A549 (cell line): ENCODE results near the gene ST6GALNAC4. TPM values are rescaled to one million over a fixed set of nuclear protein-coding genes. Genes with fewer than 3 reads are reported as not detected.
A peak's percentile ranks its signal among the peaks of the same experiment; 100 is the strongest.

Source experiments
- ATAC-seq, 2 experiments: fragments of 200-7000 bp in 1 of 2; fragments of >200 bp in 1 of 2; cut with Nextera tagmentation in 1 of 2; cut with Tn5 transposase in 1 of 2; 3 replicates each; pipeline versions ENCODE4 v1.8.0 to v1.9.1; 2018 to 2020; ENCODE audit warnings: mild to moderate bottlenecking in 1 of 2, moderate library complexity in 1 of 2
- CTCF ChIA-PET: fragments of 300-600 bp; sonication (Branson Sonifier 250); formaldehyde crosslinking; extraction: SDS; loops from one replicate; lab custom pipeline; 2021; ENCODE audit warnings: antibody characterized with exemption, inconsistent platforms; lab: Yijun Ruan, JAX
- POLR2A ChIA-PET: fragments of 350-600 bp; formaldehyde crosslinking; extraction: SDS; loops from one replicate; lab custom pipeline; 2021; ENCODE audit warnings: antibody characterized with exemption, inconsistent platforms; lab: Yijun Ruan, JAX
- DNase-seq, 2 experiments: peaks; one replicate each; pipeline versions ENCODE4 v3.0.0 to v3.0.0-alpha.2; 2011 to 2016; ENCODE audit warnings: low read depth in 1 of 2, low spot score in 1 of 2
- FAIRE-seq: peaks from 2 replicates; lab custom pipeline; 2011; peaks lifted over from hg19 to GRCh38; lab: Jason Lieb, UNC
- H3K27ac ChIP-seq, 2 experiments: fragments of >200 bp; sonication (Bioruptor Twin); formaldehyde crosslinking; 3 replicates each; pipeline ENCODE4 v1.5.1; 2016 to 2017
- H3K4me1 ChIP-seq: fragments of >200 bp; sonication (Bioruptor Twin); formaldehyde crosslinking; 3 replicates; pipeline ENCODE4 v1.6.1; 2016
- H3K4me2 ChIP-seq: fragments of >200 bp; sonication (Bioruptor Twin); formaldehyde crosslinking; 3 replicates; pipeline ENCODE4 v1.6.1; 2016
- H3K4me3 ChIP-seq: fragments of >200 bp; sonication (Bioruptor Twin); formaldehyde crosslinking; 3 replicates; pipeline ENCODE4 v1.5.1; 2016
- H3K9me3 ChIP-seq: fragments of >200 bp; sonication (Bioruptor Twin); formaldehyde crosslinking; 3 replicates; pipeline ENCODE4 v1.6.1; 2016
- ATOH8 ChIP-seq: fragments of 250-450 bp; sonication (Bioruptor Pico); IDR thresholded peaks from 2 replicates; pipeline ENCODE4 v1.5.0; 2020; ENCODE audit warnings: low read depth, mild to moderate bottlenecking, moderate library complexity
- CHD4 ChIP-seq: fragments of 200-600 bp; sonication (generic); IDR thresholded peaks from 2 replicates; pipeline ENCODE4 v1.6.1; 2016; ENCODE audit warnings: antibody characterized with exemption, mild to moderate bottlenecking, borderline replicate concordance
- CTCF ChIP-seq: fragments of >200 bp; sonication (Bioruptor Twin); formaldehyde crosslinking; IDR thresholded peaks from 3 replicates; pipeline ENCODE4 v1.5.1; 2016
- EP300 ChIP-seq, 2 experiments: fragments of >200 bp; sonication (Bioruptor Twin); formaldehyde crosslinking; IDR thresholded peaks; 2 replicates in 1 of 2; 3 replicates in 1 of 2; pipeline ENCODE4 v1.6.1; 2016 to 2017
- FOSB ChIP-seq: fragments of 250-450 bp; sonication (Bioruptor Pico); IDR thresholded peaks from 2 replicates; pipeline ENCODE4 v1.5.0; 2020; ENCODE audit warnings: mild to moderate bottlenecking, moderate library complexity
- FOSL2 ChIP-seq, 2 experiments: fragments of 450-650 bp in 1 of 2; fragments of >200 bp in 1 of 2; sonication (Bioruptor Twin) in 1 of 2; formaldehyde crosslinking; IDR thresholded peaks; 2 replicates each; pipeline versions ENCODE4 v1.5.0 to v1.6.1; 2016 to 2020; ENCODE audit warnings: mild to moderate bottlenecking in 1 of 2, moderate library complexity in 1 of 2
- GATA3 ChIP-seq: IDR thresholded peaks from 2 replicates; pipeline ENCODE4 v1.6.1; 2012; ENCODE audit warnings: borderline replicate concordance
- HEYL ChIP-seq: fragments of 250-450 bp; sonication (Bioruptor Pico); IDR thresholded peaks from 2 replicates; pipeline ENCODE4 v1.8.0; 2021; ENCODE audit warnings: mild to moderate bottlenecking, moderate library complexity
- HMGXB4 ChIP-seq: fragments of 250-450 bp; sonication (Bioruptor Pico); IDR thresholded peaks from 2 replicates; pipeline ENCODE4 v1.5.0; 2021; ENCODE audit warnings: mild to moderate bottlenecking, moderate library complexity, borderline replicate concordance
- HOXA7 ChIP-seq: fragments of 250-450 bp; sonication (Bioruptor Pico); IDR thresholded peaks from 2 replicates; pipeline ENCODE4 v1.5.0; 2020; ENCODE audit warnings: mild to moderate bottlenecking, moderate library complexity
- JUN ChIP-seq, 2 experiments: fragments of >200 bp; sonication (Bioruptor Twin); formaldehyde crosslinking; IDR thresholded peaks; 2 replicates in 1 of 2; 3 replicates in 1 of 2; pipeline ENCODE4 v1.6.1; 2016 to 2017
- MAFK ChIP-seq: fragments of 450-650 bp; IDR thresholded peaks from 2 replicates; pipeline ENCODE4 v1.6.1; 2014; ENCODE audit not compliant: partially characterized antibody
- RARB ChIP-seq: fragments of 250-450 bp; sonication (Bioruptor Pico); IDR thresholded peaks from 2 replicates; pipeline ENCODE4 v1.8.0; 2021; ENCODE audit warnings: mild to moderate bottlenecking, moderate library complexity
- RCOR1 ChIP-seq: fragments of 150-350 bp; IDR thresholded peaks from 2 replicates; pipeline ENCODE4 v1.6.1; 2014; ENCODE audit warnings: antibody characterized with exemption, low read length, low read depth
- REST ChIP-seq: fragments of 200-600 bp; sonication (generic); IDR thresholded peaks from 2 replicates; pipeline ENCODE4 v1.6.1; 2016; ENCODE audit warnings: antibody characterized with exemption, mild to moderate bottlenecking, moderate library complexity
- SMC3 ChIP-seq: fragments of >200 bp; sonication (Bioruptor Twin); formaldehyde crosslinking; IDR thresholded peaks from 3 replicates; pipeline ENCODE4 v1.6.1; 2018; ENCODE audit warnings: inconsistent platforms
- ZSCAN20 ChIP-seq: fragments of 250-450 bp; sonication (Bioruptor Pico); IDR thresholded peaks from 2 replicates; pipeline ENCODE4 v1.8.0; 2022; ENCODE audit warnings: mild to moderate bottlenecking, moderate library complexity
- WGBS: methylation state at CpG from one replicate; pipeline ENCODE4 v1.1.6; 2017; ENCODE audit errors: missing lambda C conversion rate; 5-methylcytosine and 5-hydroxymethylcytosine counted together
- polyA plus RNA-seq, 4 experiments: library from polyadenylated mRNA; depleted of rRNA in 3 of 4; stranded (reverse); fragments of >200 nt; fragmentation: RNase III in 1 of 4; extraction: RNeasy Plus Mini Kit Qiagen cat#74134 plus additional on column Dnase treatment in 1 of 4; gene quantifications; 2 replicates in 3 of 4; 3 replicates in 1 of 4; pipeline ENCODE4 v1.2.3, GENCODE V29; 2011 to 2017

The ST6GALNAC4 gene
- polyA plus RNA-seq, 2 of the 4 experiments (the other 2 are of a cell fraction) = 11.0 to 24.8 TPM

GRCh38 chr9:127934986-127935385, 18.1 kb upstream of the ST6GALNAC4 start:
- TF ChIP-seq HEYL (CRISPR knock-in tag) = no peak
- no peak for TF ChIP-seq HMGXB4 (CRISPR knock-in tag)
- TF ChIP-seq MAFK = no peak
- TF ChIP-seq GATA3 = no peak
- no peak for TF ChIP-seq REST
- no peak for TF ChIP-seq RCOR1
- FAIRE-seq (no peak), DNase-seq (no peak), ATAC-seq (no peak)
- ChIA-PET CTCF (interaction anchor here (0.9 to 35.7 kb wide), 5 partner anchors 9 to 183 kb away, joined by 3 to 827 read pairs (median 43); no protein-coding TSS in a partner anchor), POLR2A (no interaction called here)
- Histone ChIP-seq H3K9me3 (no peaks in the 10 kb centered on the region), H3K4me3 (no peak overlapping the region), H3K4me1 (peaks cover 45% of the 10 kb centered on the region), H3K27ac (no peak overlapping the region), H3K4me2 (peak overlapping the region; percentile 79; the same call in 1 of the 3 replicates)
- WGBS = 62% methylated on average over 7 of the region's 11 CpGs

- no peak for FAIRE-seq
- CTCF ChIA-PET = interaction anchor here (0.9 to 35.7 kb wide), 6 partner anchors 9 to 184 kb away, joined by 3 to 827 read pairs (median 24); no protein-coding TSS in a partner anchor
Observed at GRCh38 chr9:127934248-127934647, 17.4 kb upstream of the ST6GALNAC4 start.

GRCh38 chr9:127931092-127931881, 14.4 kb upstream of the ST6GALNAC4 start:
- Histone ChIP-seq H3K4me2 (peak overlapping the region; percentile 98), H3K27ac (peak overlapping the region; percentile 83 to 84), H3K4me3 (peak overlapping the region; percentile 54), H3K4me1 (peaks cover 54% of the 10 kb centered on the region), H3K9me3 (no peaks in the 10 kb centered on the region)
- CTCF ChIA-PET = interaction anchor here (0.5 to 35.7 kb wide), 6 partner anchors 8 to 196 kb away, joined by 3 to 827 read pairs (median 26); partner anchors contain the start of gene TOR2A
- DNase-seq (peak; percentile 77 to 86), FAIRE-seq (no peak), ATAC-seq (peak; percentile 48 to 57)
- POLR2A ChIA-PET = interaction anchor here (0.6 kb wide), 1 partner anchor 94 kb away, joined by 4 read pairs; no protein-coding TSS in a partner anchor
- 3% methylated on average over 18 of the region's 18 CpGs for WGBS
- TF ChIP-seq RARB (CRISPR knock-in tag) (0 out of 2 replicates have a peak, but pooled peaks have one; percentile 28), SMC3 (0 out of 3 replicates have a peak, but pooled peaks have one; percentile 7), FOSB (CRISPR knock-in tag) (0 out of 2 replicates have a peak, but pooled peaks have one; percentile 20), FOSL2 (IDR thresholded peaks at IDR 0.05) (no peak), FOSL2 (CRISPR knock-in tag; IDR thresholded peaks at IDR 0.05) (0 out of 2 replicates have a peak, but pooled peaks have one; percentile 2), CHD4 (no peak), ZSCAN20 (no peak), ATOH8 (CRISPR knock-in tag) (0 out of 2 replicates have a peak, but pooled peaks have one; percentile 21), JUN (IDR thresholded peaks at IDR 0.05) (peak in 1 of 2 experiments; percentile 20; a peak in 2 of 5 replicates), HOXA7 (peak; percentile 78), HEYL (CRISPR knock-in tag) (0 out of 2 replicates have a peak, but pooled peaks have one; percentile 51)

More at GRCh38 chr9:127934248-127934647, 17.4 kb upstream of the ST6GALNAC4 start:
- H3K4me3 ChIP-seq = no peak overlapping the region
- peaks cover 48% of the 10 kb centered on the region for H3K4me1 ChIP-seq
- DNase-seq = no peak
- ATAC-seq = no peak
- H3K9me3 ChIP-seq = no peaks in the 10 kb centered on the region
- no peak overlapping the region for H3K27ac ChIP-seq
- no peak overlapping the region for H3K4me2 ChIP-seq
- POLR2A ChIA-PET = interaction anchor here (0.6 kb wide), 1 partner anchor 145 kb away, joined by 10 read pairs; no protein-coding TSS in a partner anchor
- WGBS = 81% methylated on average over 4 of the region's 4 CpGs
- TF ChIP-seq CTCF = 0 out of 3 replicates have a peak, but pooled peaks have one; percentile 7
- no peak for TF ChIP-seq EP300 (IDR thresholded peaks at IDR 0.05)
